AG09309 (cell line): ENCODE data around the gene SPINK1.
A peak's percentile ranks its signal among the peaks of the same experiment; 100 is the strongest.

Experiments
- DNase-seq: peaks from one replicate; pipeline ENCODE4 v3.0.0-alpha.2; 2010; ENCODE audit warnings: low read depth
- H3K4me3 ChIP-seq: 2 replicates; pipeline ENCODE4 v1.5.1; 2011; ENCODE audit warnings: mild to moderate bottlenecking, low read depth, low read length, moderate library complexity; ENCODE audit not compliant: control insufficient read depth
- CTCF ChIP-seq: IDR thresholded peaks from 2 replicates; pipeline ENCODE4 v1.5.1; 2011; ENCODE audit warnings: mild to moderate bottlenecking, low read depth, low read length, inconsistent platforms; ENCODE audit not compliant: insufficient read depth, control insufficient read depth; ENCODE audit errors: missing control alignments

Gene SPINK1

GRCh38 chr5:147859962-147860640 lies 28.6 kb upstream of the SPINK1 start:
- no peak for DNase-seq
- no peak for TF ChIP-seq CTCF
- H3K4me3 ChIP-seq: no peak overlapping the region

- DNase-seq: no peak
- TF ChIP-seq CTCF: no peak
- no peak overlapping the region for H3K4me3 ChIP-seq
These were observed 27.1 kb upstream of the SPINK1 start for GRCh38 chr5:147858565-147858964.

- TF ChIP-seq CTCF: peak; percentile 80
- peak; percentile 29 for DNase-seq
These were observed 26.0 kb upstream of the SPINK1 start for GRCh38 chr5:147857302-147858129.

GRCh38 chr5:147856801-147857200 lies 25.3 kb upstream of the SPINK1 start:
- no peak for TF ChIP-seq CTCF
- no peak overlapping the region for H3K4me3 ChIP-seq
- DNase-seq: no peak

More at GRCh38 chr5:147857302-147858129, 26.0 kb upstream of the SPINK1 start:
- H3K4me3 ChIP-seq: no peak overlapping the region

- DNase-seq: no peak
- TF ChIP-seq CTCF: no peak
- H3K4me3 ChIP-seq: no peak overlapping the region
These were observed 24.3 kb upstream of the SPINK1 start for GRCh38 chr5:147855774-147856069.

- no peak for DNase-seq
- H3K4me3 ChIP-seq: no peak overlapping the region
- TF ChIP-seq CTCF: no peak
These were observed 23.7 kb upstream of the SPINK1 start for GRCh38 chr5:147854894-147855773.
